ENCODE measurements around the gene UBE2Q1.
A peak's percentile ranks its signal among the peaks of the same experiment; 100 is the strongest.
"Not testable (repeated sequence)": the region's sequence is repeated elsewhere in the genome, so short reads cannot be mapped to it uniquely, and the experiment has no call there.

Gene UBE2Q1

DNA sequence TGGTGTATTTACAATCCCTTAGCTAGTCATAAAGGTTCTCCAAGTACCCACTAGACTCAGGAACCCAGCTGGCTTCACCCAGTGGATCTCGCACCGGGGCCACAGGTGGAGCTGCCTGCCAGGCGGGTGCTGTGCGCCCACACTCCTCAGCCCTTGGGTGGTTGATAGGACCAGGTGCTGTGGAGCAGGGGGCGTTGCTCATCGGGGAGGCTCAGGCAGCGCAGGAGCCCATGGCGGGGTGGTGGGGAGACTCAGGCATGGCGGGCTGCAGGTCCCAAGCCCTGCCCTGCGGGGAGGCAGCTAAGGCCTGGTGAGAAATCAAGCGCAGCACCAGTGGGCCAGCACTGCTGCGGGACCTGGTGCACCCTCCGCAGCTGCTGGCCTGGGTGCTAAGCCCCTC lies 26.5 kb downstream of the UBE2Q1 start:
- not testable (repeated sequence) for H3K27ac ChIP-seq (ENCODE audit: low read depth, low read length)

DNA sequence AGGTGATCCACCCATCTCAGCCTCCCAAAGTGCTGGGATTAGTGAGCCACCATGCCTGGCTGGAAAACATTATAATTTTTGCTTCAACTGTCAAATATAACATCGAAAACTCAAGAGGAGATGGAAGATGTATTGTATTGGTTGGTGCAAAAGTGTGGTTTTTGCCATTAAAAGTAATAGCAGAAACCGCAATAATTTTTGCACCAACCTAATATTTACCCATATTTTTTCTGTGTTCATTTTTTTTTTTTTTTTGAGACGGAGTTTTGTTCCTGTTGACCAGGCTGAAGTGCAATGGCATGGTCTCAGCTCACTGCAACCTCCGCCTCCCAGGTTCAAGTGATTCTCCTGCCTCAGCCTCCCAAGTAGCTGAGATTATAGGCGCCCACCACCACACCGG lies 29.2 kb downstream of the UBE2Q1 start:
- H3K4me2 ChIP-seq (ENCODE audit: low read length), result no peak overlapping the region
- no peak overlapping the region for H2BK120ac ChIP-seq (ENCODE audit: low read depth, low read length)
- no peak for DNase-seq
- no peaks in the 10 kb centered on the region for H3K79me1 ChIP-seq (ENCODE audit: low read length)
- H3K23ac ChIP-seq (ENCODE audit: low read length), result no peak overlapping the region
- H3K27ac ChIP-seq (ENCODE audit: low read depth, low read length), result no peak overlapping the region
- H3K56ac ChIP-seq (ENCODE audit: low read length), result no peak overlapping the region
- no peaks in the 10 kb centered on the region for H3K79me2 ChIP-seq (ENCODE audit: control insufficient read depth, insufficient read depth, low read length)
- H3K9ac ChIP-seq (ENCODE audit: low read length), result no peak overlapping the region
- no peak overlapping the region for H4K5ac ChIP-seq (ENCODE audit: low read length)
- no peak overlapping the region for H3K4ac ChIP-seq (ENCODE audit: low read depth, low read length)
- H3K36me3 ChIP-seq (ENCODE audit: control insufficient read depth, insufficient read depth, low read length), result no peaks in the 10 kb centered on the region
- H3K4me3 ChIP-seq (ENCODE audit: low read length), result no peak overlapping the region
- H4K8ac ChIP-seq (ENCODE audit: low read depth, low read length), result no peak overlapping the region
- H2AK5ac ChIP-seq (ENCODE audit: low read length), result no peak overlapping the region
- H2BK5ac ChIP-seq (ENCODE audit: low read length), result no peak overlapping the region
- H2BK15ac ChIP-seq (replicated peaks; ENCODE audit: low read depth), result no peak overlapping the region
- no peaks in the 10 kb centered on the region for H3K27me3 ChIP-seq (ENCODE audit: insufficient read depth, low read length, poor library complexity)
- H3K4me1 ChIP-seq (ENCODE audit: control insufficient read depth, low read depth, low read length), result no peaks in the 10 kb centered on the region
- H3K18ac ChIP-seq (ENCODE audit: low read length), result no peak overlapping the region
- WGBS (ENCODE audit: extremely low coverage, insufficient coverage, low lambda C conversion rate), result no CpG with 5 or more reads among the region's 6 CpGs

More for the DNA sequence above, 26.5 kb downstream of the UBE2Q1 start:
- H3K4me3 ChIP-seq (ENCODE audit: low read length); H3K79me1 ChIP-seq (ENCODE audit: low read length); H3K23ac ChIP-seq (ENCODE audit: low read length); H3K4ac ChIP-seq (ENCODE audit: low read depth, low read length); H2BK5ac ChIP-seq (ENCODE audit: low read length); H3K9ac ChIP-seq (ENCODE audit: low read length); DNase-seq; H3K36me3 ChIP-seq (ENCODE audit: control insufficient read depth, insufficient read depth, low read length); H2AK5ac ChIP-seq (ENCODE audit: low read length); H3K79me2 ChIP-seq (ENCODE audit: control insufficient read depth, insufficient read depth, low read length); H4K5ac ChIP-seq (ENCODE audit: low read length); H2BK120ac ChIP-seq (ENCODE audit: low read depth, low read length); H4K8ac ChIP-seq (ENCODE audit: low read depth, low read length); H3K27me3 ChIP-seq (ENCODE audit: insufficient read depth, low read length, poor library complexity); H3K18ac ChIP-seq (ENCODE audit: low read length); H3K4me1 ChIP-seq (ENCODE audit: control insufficient read depth, low read depth, low read length); H3K56ac ChIP-seq (ENCODE audit: low read length); H2BK15ac ChIP-seq (replicated peaks; ENCODE audit: low read depth); H3K4me2 ChIP-seq (ENCODE audit: low read length): not testable (repeated sequence)
- WGBS (ENCODE audit: extremely low coverage, insufficient coverage, low lambda C conversion rate), result no CpG with 5 or more reads among the region's 13 CpGs

DNA sequence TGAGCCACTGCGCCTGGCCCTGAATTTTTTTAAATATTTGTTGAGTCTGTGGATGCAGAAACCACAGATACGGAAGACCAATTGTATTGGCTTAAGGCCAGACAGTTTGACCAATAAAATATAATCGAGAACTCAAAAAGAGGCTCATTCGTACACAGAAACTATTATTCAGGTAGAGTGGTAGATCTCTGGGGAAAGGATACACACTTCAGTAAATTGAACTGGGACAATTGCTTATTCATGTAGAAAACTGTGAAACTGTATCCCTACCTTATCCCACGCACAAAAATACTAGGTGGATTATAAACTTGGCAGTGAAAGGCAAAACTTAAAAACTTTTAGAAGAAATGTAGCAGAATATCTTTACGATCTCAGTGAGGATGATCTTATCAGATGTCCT lies 31.3 kb downstream of the UBE2Q1 start:
- Histone ChIP-seq H4K8ac (ENCODE audit: low read depth, low read length) (no peak overlapping the region), H4K5ac (ENCODE audit: low read length) (no peak overlapping the region), H3K9ac (ENCODE audit: low read length) (no peak overlapping the region), H3K4me3 (ENCODE audit: low read length) (no peak overlapping the region), H3K18ac (ENCODE audit: low read length) (no peak overlapping the region), H3K79me2 (ENCODE audit: control insufficient read depth, insufficient read depth, low read length) (no peaks in the 10 kb centered on the region), H3K27me3 (ENCODE audit: insufficient read depth, low read length, poor library complexity) (no peaks in the 10 kb centered on the region), H3K27ac (ENCODE audit: low read depth, low read length) (no peak overlapping the region), H3K36me3 (ENCODE audit: control insufficient read depth, insufficient read depth, low read length) (no peaks in the 10 kb centered on the region), H3K23ac (ENCODE audit: low read length) (no peak overlapping the region), H2AK5ac (ENCODE audit: low read length) (no peak overlapping the region), H3K56ac (ENCODE audit: low read length) (no peak overlapping the region), H2BK5ac (ENCODE audit: low read length) (no peak overlapping the region), H3K4me1 (ENCODE audit: control insufficient read depth, low read depth, low read length) (no peaks in the 10 kb centered on the region), H2BK120ac (ENCODE audit: low read depth, low read length) (no peak overlapping the region), H2BK15ac (replicated peaks; ENCODE audit: low read depth) (no peak overlapping the region), H3K4ac (ENCODE audit: low read depth, low read length) (no peak overlapping the region), H3K4me2 (ENCODE audit: low read length) (no peak overlapping the region), H3K79me1 (ENCODE audit: low read length) (no peaks in the 10 kb centered on the region)
- DNase-seq, result no peak
- WGBS (ENCODE audit: extremely low coverage, insufficient coverage, low lambda C conversion rate), result no CpG with 5 or more reads among the region's 6 CpGs

DNA sequence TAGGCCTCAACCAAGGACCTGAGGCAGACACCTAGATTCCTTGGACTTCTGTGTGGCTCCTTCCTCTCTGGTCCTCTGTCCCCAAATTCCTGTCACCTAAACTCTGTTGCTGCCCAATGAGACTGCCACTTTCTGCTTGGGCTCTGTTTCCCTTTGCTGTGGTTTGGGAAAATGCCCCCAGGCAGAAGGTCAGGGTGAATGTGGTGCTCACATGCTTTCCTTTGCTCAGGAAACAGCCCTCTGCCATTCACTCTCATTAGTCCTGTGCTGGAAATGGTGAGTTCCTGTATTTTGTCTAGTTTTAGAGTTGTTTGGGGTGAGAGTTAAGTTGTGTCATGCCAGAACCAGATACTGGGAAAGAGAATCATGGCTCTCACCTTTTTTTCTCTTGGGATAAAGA lies 33.6 kb downstream of the UBE2Q1 start:
- Histone ChIP-seq H3K36me3 (ENCODE audit: control insufficient read depth, insufficient read depth, low read length) (no peaks in the 10 kb centered on the region), H3K27me3 (ENCODE audit: insufficient read depth, low read length, poor library complexity) (no peaks in the 10 kb centered on the region), H3K56ac (ENCODE audit: low read length) (no peak overlapping the region), H3K4me3 (ENCODE audit: low read length) (no peak overlapping the region), H3K79me1 (ENCODE audit: low read length) (no peaks in the 10 kb centered on the region), H2BK5ac (ENCODE audit: low read length) (no peak overlapping the region), H3K18ac (ENCODE audit: low read length) (no peak overlapping the region), H3K23ac (ENCODE audit: low read length) (no peak overlapping the region), H4K8ac (ENCODE audit: low read depth, low read length) (no peak overlapping the region), H3K4ac (ENCODE audit: low read depth, low read length) (no peak overlapping the region), H4K5ac (ENCODE audit: low read length) (no peak overlapping the region), H3K9ac (ENCODE audit: low read length) (no peak overlapping the region), H3K27ac (ENCODE audit: low read depth, low read length) (no peak overlapping the region), H2BK120ac (ENCODE audit: low read depth, low read length) (no peak overlapping the region), H3K79me2 (ENCODE audit: control insufficient read depth, insufficient read depth, low read length) (no peaks in the 10 kb centered on the region), H3K4me1 (ENCODE audit: control insufficient read depth, low read depth, low read length) (no peaks in the 10 kb centered on the region), H2BK15ac (replicated peaks; ENCODE audit: low read depth) (no peak overlapping the region), H2AK5ac (ENCODE audit: low read length) (no peak overlapping the region), H3K4me2 (ENCODE audit: low read length) (no peak overlapping the region)
- peak; percentile 16 for DNase-seq

DNA sequence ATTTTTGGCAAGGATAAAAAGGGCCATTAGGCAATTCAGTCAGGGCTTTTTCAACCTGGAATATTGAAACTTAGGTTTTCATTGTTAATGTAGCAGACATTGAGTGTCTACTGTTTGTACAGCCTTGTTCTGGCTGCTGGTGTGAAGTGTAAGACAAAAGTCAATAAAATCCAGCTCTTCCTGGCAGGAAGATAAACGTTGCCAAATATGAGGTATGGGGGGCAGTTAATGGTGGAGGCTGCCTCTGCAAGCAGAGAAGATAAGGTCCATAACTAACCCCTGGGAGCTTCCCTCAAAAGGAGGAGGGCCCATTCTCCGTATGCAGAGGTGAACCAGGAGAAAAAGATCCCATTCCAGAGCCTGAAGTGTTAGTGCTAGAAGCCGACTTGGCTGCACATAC lies 36.8 kb downstream of the UBE2Q1 start:
- WGBS (ENCODE audit: extremely low coverage, insufficient coverage, low lambda C conversion rate), result no CpG with 5 or more reads among the region's 3 CpGs
- no peak overlapping the region for H3K23ac ChIP-seq (ENCODE audit: low read length)

DNA sequence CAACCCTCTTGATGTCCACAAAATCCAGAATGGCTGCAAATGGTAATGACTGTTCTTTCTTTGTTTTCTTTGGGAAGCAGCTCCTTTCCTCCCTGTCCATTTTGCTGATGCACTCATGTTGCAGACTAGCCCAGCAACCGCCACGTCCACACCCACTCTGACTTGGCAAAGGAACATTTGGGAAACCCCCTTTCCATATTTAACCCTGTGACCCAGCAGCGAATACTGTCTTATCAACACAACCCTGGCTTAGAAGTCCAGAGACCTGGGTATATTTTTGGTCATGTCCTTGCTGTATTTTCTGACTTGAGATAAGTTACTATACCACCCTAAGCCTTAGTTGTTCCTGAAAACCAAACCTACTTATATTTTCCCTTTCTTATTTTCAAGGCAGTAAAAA lies 38.1 kb downstream of the UBE2Q1 start:
- no peak overlapping the region for H3K18ac ChIP-seq (ENCODE audit: low read length)
- no peak overlapping the region for H2BK15ac ChIP-seq (replicated peaks; ENCODE audit: low read depth)
- H3K4ac ChIP-seq (ENCODE audit: low read depth, low read length), result no peak overlapping the region
- H3K79me2 ChIP-seq (ENCODE audit: control insufficient read depth, insufficient read depth, low read length), result no peaks in the 10 kb centered on the region
- no peak overlapping the region for H2BK5ac ChIP-seq (ENCODE audit: low read length)
- WGBS (ENCODE audit: extremely low coverage, insufficient coverage, low lambda C conversion rate), result no CpG with 5 or more reads among the region's 3 CpGs
- H4K5ac ChIP-seq (ENCODE audit: low read length), result no peak overlapping the region
- H3K23ac ChIP-seq (ENCODE audit: low read length), result no peak overlapping the region
- H3K36me3 ChIP-seq (ENCODE audit: control insufficient read depth, insufficient read depth, low read length), result no peaks in the 10 kb centered on the region
- no peaks in the 10 kb centered on the region for H3K27me3 ChIP-seq (ENCODE audit: insufficient read depth, low read length, poor library complexity)
- H2BK120ac ChIP-seq (ENCODE audit: low read depth, low read length), result no peak overlapping the region
- H4K8ac ChIP-seq (ENCODE audit: low read depth, low read length), result no peak overlapping the region
- DNase-seq, result no peak
- H3K4me2 ChIP-seq (ENCODE audit: low read length), result no peak overlapping the region
- no peak overlapping the region for H3K4me3 ChIP-seq (ENCODE audit: low read length)
- H3K4me1 ChIP-seq (ENCODE audit: control insufficient read depth, low read depth, low read length), result no peaks in the 10 kb centered on the region
- no peak overlapping the region for H3K27ac ChIP-seq (ENCODE audit: low read depth, low read length)
- H2AK5ac ChIP-seq (ENCODE audit: low read length), result no peak overlapping the region
- H3K9ac ChIP-seq (ENCODE audit: low read length), result no peak overlapping the region
- H3K56ac ChIP-seq (ENCODE audit: low read length), result no peak overlapping the region
- H3K79me1 ChIP-seq (ENCODE audit: low read length), result no peaks in the 10 kb centered on the region

More for the DNA sequence above, 36.8 kb downstream of the UBE2Q1 start:
- no peaks in the 10 kb centered on the region for H3K4me1 ChIP-seq (ENCODE audit: control insufficient read depth, low read depth, low read length)
- no peaks in the 10 kb centered on the region for H3K79me1 ChIP-seq (ENCODE audit: low read length)
- DNase-seq, result no peak
- H3K36me3 ChIP-seq (ENCODE audit: control insufficient read depth, insufficient read depth, low read length), result no peaks in the 10 kb centered on the region
- no peaks in the 10 kb centered on the region for H3K79me2 ChIP-seq (ENCODE audit: control insufficient read depth, insufficient read depth, low read length)
- H4K5ac ChIP-seq (ENCODE audit: low read length), result no peak overlapping the region
- no peaks in the 10 kb centered on the region for H3K27me3 ChIP-seq (ENCODE audit: insufficient read depth, low read length, poor library complexity)
- H3K9ac ChIP-seq (ENCODE audit: low read length), result no peak overlapping the region
- no peak overlapping the region for H3K56ac ChIP-seq (ENCODE audit: low read length)
- no peak overlapping the region for H3K27ac ChIP-seq (ENCODE audit: low read depth, low read length)
- H3K18ac ChIP-seq (ENCODE audit: low read length), result no peak overlapping the region
- H3K4me2 ChIP-seq (ENCODE audit: low read length), result no peak overlapping the region
- H2BK15ac ChIP-seq (replicated peaks; ENCODE audit: low read depth), result no peak overlapping the region
- H4K8ac ChIP-seq (ENCODE audit: low read depth, low read length), result no peak overlapping the region
- no peak overlapping the region for H3K4me3 ChIP-seq (ENCODE audit: low read length)
- no peak overlapping the region for H2BK5ac ChIP-seq (ENCODE audit: low read length)
- no peak overlapping the region for H3K4ac ChIP-seq (ENCODE audit: low read depth, low read length)
- no peak overlapping the region for H2AK5ac ChIP-seq (ENCODE audit: low read length)
- no peak overlapping the region for H2BK120ac ChIP-seq (ENCODE audit: low read depth, low read length)

All from mesendoderm (in vitro differentiated cells).